GM12878 (cell line): ENCODE results near the gene TYW1. TPM values are rescaled to one million over a fixed set of nuclear protein-coding genes. Genes with fewer than 3 reads are reported as not detected.
"Not testable (repeated sequence)": the region's sequence is repeated elsewhere in the genome, so short reads cannot be mapped to it uniquely, and the experiment has no call there.

ENCODE experiments used
- ATAC-seq: fragments of 200-7000 bp; cut with Tn5 transposase; 3 replicates; pipeline ENCODE4 v1.9.1; 2020; ENCODE audit warnings: mild to moderate bottlenecking, moderate library complexity
- BruUV-seq: library from RNA; stranded (reverse); fragments of 400-500 nt; replicated peaks from 2 replicates; lab custom pipeline; 2021; lab: Mats Ljungman, UMichigan
- CTCF ChIA-PET: fragments of 300-600 bp; sonication (Branson Sonifier 250); formaldehyde crosslinking; extraction: SDS; loops from one replicate; lab custom pipeline; 2021; ENCODE audit warnings: inconsistent platforms; lab: Yijun Ruan, JAX
- POLR2A ChIA-PET: fragments of 350-600 bp; formaldehyde crosslinking; extraction: SDS; loops from one replicate; lab custom pipeline; 2021; ENCODE audit warnings: inconsistent platforms; lab: Charles Lee
- RAD21 ChIA-PET: fragments of 300-600 bp; sonication (Branson Sonifier 250); formaldehyde crosslinking; loops from one replicate; lab custom pipeline; 2023; ENCODE audit warnings: antibody characterized with exemption; ENCODE audit not compliant: unreplicated experiment; lab: Charles Lee
- SMC1A ChIA-PET: fragments of 300-600 bp; sonication (Branson Sonifier 250); formaldehyde crosslinking; loops from one replicate; lab custom pipeline; 2023; ENCODE audit not compliant: unreplicated experiment, uncharacterized antibody; lab: Charles Lee
- DNase-seq: peaks from one replicate; pipeline ENCODE4 v3.0.0-alpha.2; 2011; ENCODE audit warnings: low read depth, low spot score
- FAIRE-seq: peaks from 3 replicates; lab custom pipeline; 2011; peaks lifted over from hg19 to GRCh38; lab: Jason Lieb, UNC
- H2AFZ ChIP-seq: 2 replicates; pipeline ENCODE4 v1.6.0; 2011; ENCODE audit warnings: low read depth, low read length, control low read depth; ENCODE audit not compliant: control insufficient read depth
- H3K27ac ChIP-seq: 2 replicates; pipeline ENCODE4 v1.5.1; 2011; ENCODE audit warnings: control low read depth; ENCODE audit not compliant: control insufficient read depth, insufficient read depth
- H3K27me3 ChIP-seq, 2 experiments: replicated peaks in 1 of 2; 2 replicates each; pipeline versions ENCODE4 v1.6.0 to v1.6.1; 2011; ENCODE audit warnings: low read length in 1 of 2; ENCODE audit not compliant: control insufficient read depth in 2 of 2, insufficient read depth in 2 of 2
- H3K36me3 ChIP-seq, 2 experiments: 2 replicates each; pipeline ENCODE4 v1.5.1; 2011; ENCODE audit warnings: low read length in 1 of 2; ENCODE audit not compliant: control insufficient read depth in 2 of 2, insufficient read depth in 2 of 2
- H3K4me1 ChIP-seq: 2 replicates; pipeline ENCODE4 v1.6.1; 2011; ENCODE audit warnings: mild to moderate bottlenecking, low read length, moderate library complexity, mixed read lengths; ENCODE audit not compliant: control insufficient read depth, insufficient read depth
- H3K4me2 ChIP-seq: 2 replicates; pipeline ENCODE4 v1.6.0; 2011; ENCODE audit warnings: control low read depth; ENCODE audit not compliant: control insufficient read depth, insufficient read depth
- H3K4me3 ChIP-seq: fragments of 200-600 bp; sonication (generic); 2 replicates; pipeline ENCODE4 v1.5.1; 2016
- H3K79me2 ChIP-seq: 2 replicates; pipeline ENCODE4 v1.6.0; 2011; ENCODE audit warnings: low read length; ENCODE audit not compliant: control insufficient read depth, insufficient read depth
- H3K9ac ChIP-seq: 2 replicates; pipeline ENCODE4 v1.8.0; 2011; ENCODE audit warnings: low read length, control low read depth, mixed read lengths; ENCODE audit not compliant: control insufficient read depth, insufficient read depth
- H3K9me3 ChIP-seq: replicated peaks from 3 replicates; pipeline ENCODE4 v1.5.1; 2011; ENCODE audit warnings: mild to moderate bottlenecking, low read length; ENCODE audit not compliant: control insufficient read depth, insufficient read depth
- H4K20me1 ChIP-seq: 2 replicates; pipeline ENCODE4 v1.6.0; 2011; ENCODE audit not compliant: control insufficient read depth, insufficient read depth
- WGBS: methylation state at CpG from one replicate; pipeline ENCODE4 v1.1.6; 2016; ENCODE audit warnings: low lambda C conversion rate; ENCODE audit not compliant: insufficient replicate concordance, insufficient coverage; ENCODE audit errors: missing lambda C conversion rate; 5-methylcytosine and 5-hydroxymethylcytosine counted together
- in situ Hi-C: fragments of 300-500 bp; cut with MboI; formaldehyde crosslinking; loops from 9 replicates; pipeline ENCODE4 v1.14.3; 2018; ENCODE audit warnings: mixed read lengths
- intact Hi-C: fragments of 100-400 bp; cut with micrococcal nuclease; formaldehyde crosslinking; loops from one replicate; pipeline ENCODE4 v1.14.2; 2022; ENCODE audit not compliant: unreplicated experiment
- polyA plus RNA-seq, 11 experiments: library from polyadenylated mRNA; depleted of rRNA in 4 of 11; unstranded in 6 of 11; stranded (reverse) in 5 of 11; fragments of >200 nt; fragmentation: Nextera tagmentation in 4 of 11; fragmentation: Illumina TruSeq in 1 of 11; extraction: Ambion mirVana in 4 of 11; extraction: Trizol in 1 of 11; gene quantifications; 1 replicate in 1 of 11; 2 replicates in 10 of 11; pipeline versions ENCODE4 v1.2.1 to v1.2.3, GENCODE V29; 2011 to 2016; ENCODE audit warnings: inconsistent platforms in 2 of 11, missing spikeins in 2 of 11, low read depth in 1 of 11
- total RNA-seq, 4 experiments: library from RNA; depleted of rRNA in 3 of 4; stranded (reverse); fragments of >200 nt in 3 of 4; fragmentation: Illumina TruSeq in 1 of 4; extraction: Trizol in 1 of 4; gene quantifications; 2 replicates each; pipeline versions ENCODE4 v1.2.1 to v1.2.3, GENCODE V29; 2013 to 2021

Gene TYW1
- total and polyA plus RNA-seq, 10 of the 15 experiments (the other 5 are each of a cell fraction or from before 2014, with no cell fraction given), result 11.3 to 29.0 (median 18.4) TPM

- CTCF ChIA-PET, result interaction anchor here (0.6 kb wide), 1 partner anchor 1338 kb away, joined by 4 read pairs; no protein-coding TSS in a partner anchor
- H3K9me3 ChIP-seq, H3K27ac ChIP-seq, H3K4me2 ChIP-seq, H3K9ac ChIP-seq, RAD21 ChIA-PET, H3K36me3 ChIP-seq, H3K79me2 ChIP-seq, H3K4me3 ChIP-seq, H3K27me3 ChIP-seq, SMC1A ChIA-PET, BruUV-seq, ATAC-seq, H4K20me1 ChIP-seq, DNase-seq, POLR2A ChIA-PET, H3K4me1 ChIP-seq, intact Hi-C loops, in situ Hi-C loops, H2AFZ ChIP-seq: not testable (repeated sequence)
- FAIRE-seq, result peak; percentile 64
- WGBS, result 100% methylated on average over 10 of the region's 10 CpGs
Observed at GRCh38 chr7:67089261-67089660, 92.6 kb downstream of the TYW1 start.

- CTCF ChIA-PET, H3K36me3 ChIP-seq, BruUV-seq, H3K4me2 ChIP-seq, POLR2A ChIA-PET, H3K9ac ChIP-seq, H2AFZ ChIP-seq, H3K27ac ChIP-seq, H3K4me3 ChIP-seq, H3K4me1 ChIP-seq, H4K20me1 ChIP-seq, intact Hi-C loops, in situ Hi-C loops, H3K79me2 ChIP-seq, FAIRE-seq, H3K9me3 ChIP-seq, H3K27me3 ChIP-seq, ATAC-seq, RAD21 ChIA-PET, DNase-seq, SMC1A ChIA-PET: not testable (repeated sequence)
- 100% methylated on average over 1 of the region's 2 CpGs for WGBS
Observed at GRCh38 chr7:67091053-67091452, 94.4 kb downstream of the TYW1 start.

GRCh38 chr7:67098031-67098430 is 101.4 kb downstream of the TYW1 start:
- H3K4me1 ChIP-seq, CTCF ChIA-PET, BruUV-seq, ATAC-seq, RAD21 ChIA-PET, DNase-seq, H3K27ac ChIP-seq, H3K4me2 ChIP-seq, H3K36me3 ChIP-seq, H4K20me1 ChIP-seq, H3K27me3 ChIP-seq, POLR2A ChIA-PET, in situ Hi-C loops, H3K79me2 ChIP-seq, H3K9ac ChIP-seq, H2AFZ ChIP-seq, intact Hi-C loops, FAIRE-seq, H3K9me3 ChIP-seq, SMC1A ChIA-PET, H3K4me3 ChIP-seq: not testable (repeated sequence)
- 91% methylated on average over 1 of the region's 1 CpG for WGBS

GRCh38 chr7:67099406-67099805 is 102.8 kb downstream of the TYW1 start:
- RAD21 ChIA-PET, BruUV-seq, H3K9me3 ChIP-seq, H2AFZ ChIP-seq, CTCF ChIA-PET, H3K27me3 ChIP-seq, in situ Hi-C loops, H3K36me3 ChIP-seq, H4K20me1 ChIP-seq, POLR2A ChIA-PET, H3K9ac ChIP-seq, FAIRE-seq, H3K4me3 ChIP-seq, H3K4me1 ChIP-seq, intact Hi-C loops, H3K27ac ChIP-seq, H3K79me2 ChIP-seq, H3K4me2 ChIP-seq, SMC1A ChIA-PET, DNase-seq, ATAC-seq: not testable (repeated sequence)
- 84% methylated on average over 5 of the region's 5 CpGs for WGBS
